GM23338 (cell line): ENCODE data around the gene ASTN1.

Experiments used
- EZH2 ChIP-seq: fragments of 200-600 bp; sonication (generic); IDR thresholded peaks from one replicate; pipeline ENCODE4 v1.8.0; 2017; ENCODE audit warnings: antibody characterized with exemption, mild to moderate bottlenecking, low read depth; ENCODE audit not compliant: unreplicated experiment
- JUNB ChIP-seq: IDR thresholded peaks from one replicate; pipeline ENCODE4 v1.6.1; 2016; ENCODE audit warnings: antibody characterized with exemption; ENCODE audit not compliant: unreplicated experiment
- POLR2AphosphoS5 ChIP-seq: IDR thresholded peaks from 2 replicates; pipeline ENCODE4 v1.6.1; 2016; ENCODE audit warnings: antibody characterized with exemption, low read depth
- REST ChIP-seq: IDR thresholded peaks from one replicate; pipeline ENCODE4 v1.6.1; 2018; ENCODE audit warnings: antibody characterized with exemption; ENCODE audit not compliant: unreplicated experiment
- TF ChIP-seq, protein P1 (sequence below), 2 experiments: fragments of 200-600 bp in 1 of 2; sonication (generic) in 1 of 2; conservative IDR thresholded peaks; 2 replicates each; pipeline versions ENCODE4 v1.5.1 to v1.6.1; 2016 to 2017; ENCODE audit warnings: antibody characterized with exemption in 2 of 2, low read depth in 2 of 2, mild to moderate bottlenecking in 2 of 2, moderate library complexity in 1 of 2

DNA sequence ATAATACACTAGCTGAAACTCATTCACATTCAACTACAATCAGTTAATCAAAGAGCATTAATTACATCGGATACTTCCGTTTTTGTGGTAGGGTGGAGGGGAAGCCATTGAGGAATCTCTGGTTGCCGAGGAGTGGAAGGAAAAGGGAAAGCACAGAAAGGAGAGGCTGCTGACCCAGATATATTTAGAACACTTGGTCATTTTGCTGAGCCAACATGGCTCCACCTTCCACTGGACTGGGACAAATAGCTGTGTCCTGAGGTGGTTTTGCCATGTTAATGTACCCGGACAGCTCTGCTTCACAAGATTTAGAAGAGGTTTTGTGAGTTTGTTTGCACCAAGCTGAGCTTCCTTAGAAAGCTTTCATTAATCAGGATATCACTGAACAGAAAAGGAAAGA is 26.2 kb downstream of the ASTN1 start:
- TF ChIP-seq EZH2 (no peak), JUNB (no peak), REST (no peak), POLR2AphosphoS5 (no peak)
- TF ChIP-seq, protein P1, sequence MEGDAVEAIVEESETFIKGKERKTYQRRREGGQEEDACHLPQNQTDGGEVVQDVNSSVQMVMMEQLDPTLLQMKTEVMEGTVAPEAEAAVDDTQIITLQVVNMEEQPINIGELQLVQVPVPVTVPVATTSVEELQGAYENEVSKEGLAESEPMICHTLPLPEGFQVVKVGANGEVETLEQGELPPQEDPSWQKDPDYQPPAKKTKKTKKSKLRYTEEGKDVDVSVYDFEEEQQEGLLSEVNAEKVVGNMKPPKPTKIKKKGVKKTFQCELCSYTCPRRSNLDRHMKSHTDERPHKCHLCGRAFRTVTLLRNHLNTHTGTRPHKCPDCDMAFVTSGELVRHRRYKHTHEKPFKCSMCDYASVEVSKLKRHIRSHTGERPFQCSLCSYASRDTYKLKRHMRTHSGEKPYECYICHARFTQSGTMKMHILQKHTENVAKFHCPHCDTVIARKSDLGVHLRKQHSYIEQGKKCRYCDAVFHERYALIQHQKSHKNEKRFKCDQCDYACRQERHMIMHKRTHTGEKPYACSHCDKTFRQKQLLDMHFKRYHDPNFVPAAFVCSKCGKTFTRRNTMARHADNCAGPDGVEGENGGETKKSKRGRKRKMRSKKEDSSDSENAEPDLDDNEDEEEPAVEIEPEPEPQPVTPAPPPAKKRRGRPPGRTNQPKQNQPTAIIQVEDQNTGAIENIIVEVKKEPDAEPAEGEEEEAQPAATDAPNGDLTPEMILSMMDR (conservative IDR thresholded peaks at IDR 0.05; ENCODE audit: low read depth in 2 of 2) = no peak
